OCI-LY7 (cell line): ENCODE data around the gene SEC22A. TPM values are rescaled to one million over a fixed set of nuclear protein-coding genes. Genes with fewer than 3 reads are reported as not detected.

ENCODE experiments used
- BruUV-seq: library from RNA; stranded (reverse); fragments of 400-500 nt; replicated peaks from 2 replicates; lab custom pipeline; 2021; lab: Mats Ljungman, UMichigan
- CTCF ChIA-PET: fragments of 300-600 bp; sonication (Branson Sonifier 250); formaldehyde crosslinking; loops from one replicate; lab custom pipeline; 2022; ENCODE audit warnings: antibody characterized with exemption; ENCODE audit not compliant: unreplicated experiment; lab: Charles Lee
- POLR2A ChIA-PET: fragments of 300-600 bp; sonication (Branson Sonifier 250); formaldehyde crosslinking; loops from one replicate; lab custom pipeline; 2022; ENCODE audit warnings: antibody characterized with exemption; lab: Charles Lee
- DNase-seq: peaks from one replicate; pipeline ENCODE4 v3.0.0-alpha.2; 2015; ENCODE audit warnings: low spot score
- H2AFZ ChIP-seq: fragments of 200-600 bp; sonication (generic), shearing (Covaris generic); 2 replicates; pipeline ENCODE4 v1.6.1; 2014; ENCODE audit warnings: mild to moderate bottlenecking, antibody characterized with exemption, low read length, moderate library complexity
- H3K27ac ChIP-seq: fragments of 200-600 bp; sonication (generic); 2 replicates; pipeline ENCODE4 v1.5.1; 2014; ENCODE audit warnings: mixed run types, low read depth, mild to moderate bottlenecking, moderate library complexity, low read length, inconsistent platforms; ENCODE audit not compliant: poor library complexity, severe bottlenecking
- H3K36me3 ChIP-seq: fragments of 200-600 bp; sonication (generic); 2 replicates; pipeline ENCODE4 v1.6.1; 2014; ENCODE audit warnings: mild to moderate bottlenecking, antibody characterized with exemption, low read length, moderate library complexity, mixed read lengths; ENCODE audit not compliant: insufficient read depth
- H3K4me1 ChIP-seq: fragments of 200-600 bp; sonication (generic); 2 replicates; pipeline ENCODE4 v1.5.1; 2014; ENCODE audit warnings: mild to moderate bottlenecking, low read length; ENCODE audit not compliant: insufficient read depth, poor library complexity, severe bottlenecking
- H3K4me2 ChIP-seq: fragments of 200-600 bp; sonication (generic); 2 replicates; pipeline ENCODE4 v1.6.1; 2014; ENCODE audit warnings: mild to moderate bottlenecking, low read length
- H3K4me3 ChIP-seq: fragments of 200-600 bp; sonication (generic); 2 replicates; pipeline ENCODE4 v1.5.1; 2014; ENCODE audit warnings: mild to moderate bottlenecking, low read depth, low read length; ENCODE audit not compliant: poor library complexity, severe bottlenecking
- H3K79me2 ChIP-seq: fragments of 200-600 bp; sonication (generic); 2 replicates; pipeline ENCODE4 v1.6.1; 2016; ENCODE audit warnings: low read depth, mild to moderate bottlenecking, low read length, moderate library complexity, mixed read lengths; ENCODE audit not compliant: insufficient read depth
- H3K9me2 ChIP-seq: fragments of 200-600 bp; sonication (generic); 2 replicates; pipeline ENCODE4 v1.6.1; 2016; ENCODE audit warnings: mild to moderate bottlenecking, low read length, mixed read lengths; ENCODE audit not compliant: insufficient read depth
- H3K9me3 ChIP-seq: fragments of 200-600 bp; sonication (generic); 2 replicates; pipeline ENCODE4 v1.6.1; 2014; ENCODE audit warnings: mild to moderate bottlenecking, mixed run types, low read length, mixed read lengths
- H4K20me1 ChIP-seq: fragments of 200-600 bp; sonication (generic); 2 replicates; pipeline ENCODE4 v1.6.1; 2014; ENCODE audit warnings: mild to moderate bottlenecking, antibody characterized with exemption, low read length, moderate library complexity, mixed read lengths; ENCODE audit not compliant: insufficient read depth
- EZH2phosphoT487 ChIP-seq: fragments of 200-600 bp; sonication (generic); IDR thresholded peaks from 2 replicates; pipeline ENCODE4 v1.6.1; 2018; ENCODE audit warnings: low read depth, borderline replicate concordance, mild to moderate bottlenecking, mixed run types, antibody characterized with exemption, low read length, moderate library complexity, mixed read lengths
- intact Hi-C: fragments of 100-400 bp; cut with micrococcal nuclease; formaldehyde crosslinking; loops from one replicate; pipeline ENCODE4 v1.10.0; 2022; ENCODE audit not compliant: unreplicated experiment
- total RNA-seq, 2 experiments: library from RNA; depleted of rRNA in 1 of 2; stranded (reverse); fragments of >200 nt in 1 of 2; shearing (Covaris generic) in 1 of 2; gene quantifications; 2 replicates each; pipeline ENCODE4 v1.2.3, GENCODE V29; 2014 to 2022
- TF ChIP-seq, protein P1 (sequence below): fragments of 200-600 bp; sonication (generic); conservative IDR thresholded peaks from 2 replicates; pipeline ENCODE4 v1.5.1; 2014; ENCODE audit warnings: mild to moderate bottlenecking, antibody characterized with exemption, low read length, moderate library complexity, mixed read lengths

Gene SEC22A
- total RNA-seq, 2 experiments from 2014 or later, result 22.0 to 24.5 TPM

DNA sequence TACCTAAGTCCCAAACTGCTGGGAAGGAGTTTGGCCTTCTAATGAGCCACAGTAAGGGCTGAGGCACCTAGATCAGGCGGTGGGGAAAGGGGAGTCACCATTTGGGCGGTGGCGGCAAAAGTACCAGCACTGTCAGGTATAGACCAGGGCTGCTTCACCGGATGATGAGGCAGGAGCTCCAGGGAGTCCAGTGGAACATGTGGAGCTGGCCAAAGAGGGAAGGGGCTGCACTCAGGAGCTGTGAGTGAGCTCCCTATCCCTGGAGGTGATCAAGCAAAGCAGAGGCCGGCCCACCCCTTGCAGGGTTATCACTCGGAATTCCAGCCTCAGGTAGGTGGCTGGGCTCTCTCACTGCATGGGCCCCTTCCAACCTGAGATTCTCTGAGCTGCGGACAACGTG lies 108.4 kb downstream of the SEC22A start:
- no peak overlapping the region for H2AFZ ChIP-seq
- no peak for TF ChIP-seq EZH2phosphoT487
- TF ChIP-seq, protein P1, sequence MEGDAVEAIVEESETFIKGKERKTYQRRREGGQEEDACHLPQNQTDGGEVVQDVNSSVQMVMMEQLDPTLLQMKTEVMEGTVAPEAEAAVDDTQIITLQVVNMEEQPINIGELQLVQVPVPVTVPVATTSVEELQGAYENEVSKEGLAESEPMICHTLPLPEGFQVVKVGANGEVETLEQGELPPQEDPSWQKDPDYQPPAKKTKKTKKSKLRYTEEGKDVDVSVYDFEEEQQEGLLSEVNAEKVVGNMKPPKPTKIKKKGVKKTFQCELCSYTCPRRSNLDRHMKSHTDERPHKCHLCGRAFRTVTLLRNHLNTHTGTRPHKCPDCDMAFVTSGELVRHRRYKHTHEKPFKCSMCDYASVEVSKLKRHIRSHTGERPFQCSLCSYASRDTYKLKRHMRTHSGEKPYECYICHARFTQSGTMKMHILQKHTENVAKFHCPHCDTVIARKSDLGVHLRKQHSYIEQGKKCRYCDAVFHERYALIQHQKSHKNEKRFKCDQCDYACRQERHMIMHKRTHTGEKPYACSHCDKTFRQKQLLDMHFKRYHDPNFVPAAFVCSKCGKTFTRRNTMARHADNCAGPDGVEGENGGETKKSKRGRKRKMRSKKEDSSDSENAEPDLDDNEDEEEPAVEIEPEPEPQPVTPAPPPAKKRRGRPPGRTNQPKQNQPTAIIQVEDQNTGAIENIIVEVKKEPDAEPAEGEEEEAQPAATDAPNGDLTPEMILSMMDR, result no peak
- no peaks in the 10 kb centered on the region for H4K20me1 ChIP-seq
- ChIA-PET POLR2A (no interaction called here), CTCF (no interaction called here)
- H3K4me2 ChIP-seq, result no peak overlapping the region
- no peaks in the 10 kb centered on the region for H3K79me2 ChIP-seq
- H3K4me3 ChIP-seq, result no peak overlapping the region
- peaks cover 10% of the 10 kb centered on the region for H3K4me1 ChIP-seq
- no peak for DNase-seq
- no TSS peak for BruUV-seq
- H3K36me3 ChIP-seq, result no peaks in the 10 kb centered on the region
- intact Hi-C loops, result no loop called here
- H3K27ac ChIP-seq, result no peak overlapping the region
- H3K9me3 ChIP-seq, result no peaks in the 10 kb centered on the region
- no peaks in the 10 kb centered on the region for H3K9me2 ChIP-seq

DNA sequence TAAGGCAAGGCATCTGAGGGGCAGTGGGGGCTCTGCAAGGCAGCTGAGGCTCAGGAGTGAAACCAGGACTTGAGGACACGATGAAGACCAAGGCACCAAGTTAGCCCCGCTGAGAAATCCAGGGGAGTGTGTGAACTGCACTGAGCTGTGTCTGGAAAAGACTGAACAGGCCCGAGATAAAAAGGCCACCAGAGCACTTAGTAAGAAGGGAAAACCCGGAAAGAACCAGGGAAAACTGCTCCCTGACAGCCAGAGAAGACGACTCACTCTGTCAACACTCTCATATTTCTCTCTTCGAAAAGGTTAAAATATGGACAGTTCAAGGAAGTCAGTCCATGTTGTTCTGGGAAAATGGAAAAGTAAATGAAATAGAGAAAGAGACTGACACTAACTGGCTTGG lies 109.0 kb downstream of the SEC22A start:
- POLR2A ChIA-PET, result no interaction called here
- H3K4me2 ChIP-seq, result no peak overlapping the region
- CTCF ChIA-PET, result no interaction called here
- no peak overlapping the region for H3K4me3 ChIP-seq
- BruUV-seq, result no TSS peak
- no peak for DNase-seq
- H3K4me1 ChIP-seq, result peaks cover 10% of the 10 kb centered on the region
- H3K36me3 ChIP-seq, result no peaks in the 10 kb centered on the region
- intact Hi-C loops, result no loop called here
- H3K9me3 ChIP-seq, result no peaks in the 10 kb centered on the region
- H2AFZ ChIP-seq, result no peak overlapping the region
- no peaks in the 10 kb centered on the region for H4K20me1 ChIP-seq
- H3K79me2 ChIP-seq, result no peaks in the 10 kb centered on the region
- H3K27ac ChIP-seq, result no peak overlapping the region
- no peaks in the 10 kb centered on the region for H3K9me2 ChIP-seq
- TF ChIP-seq EZH2phosphoT487, result no peak
- TF ChIP-seq, protein P1, result no peak

DNA sequence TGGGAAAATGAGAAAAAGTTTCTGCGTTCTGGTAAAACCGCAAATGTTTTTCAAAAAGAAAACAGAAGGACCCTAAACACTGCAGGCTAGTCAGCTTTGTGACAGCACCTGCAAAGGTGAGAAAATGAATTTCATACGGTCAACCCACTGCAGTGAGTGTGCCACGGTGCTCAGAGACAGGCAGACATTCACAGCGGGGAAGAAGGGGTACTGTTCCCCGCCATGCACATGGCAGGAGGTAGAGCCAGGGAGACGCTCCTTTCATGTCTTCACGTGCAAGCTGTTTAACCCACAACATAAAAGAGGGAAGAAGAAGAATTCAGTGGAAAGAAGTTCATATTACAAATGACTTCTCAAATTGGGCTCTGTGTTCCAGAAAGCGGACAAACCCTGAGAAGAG lies 109.5 kb downstream of the SEC22A start:
- peaks cover 10% of the 10 kb centered on the region for H3K4me1 ChIP-seq
- no peak overlapping the region for H3K4me3 ChIP-seq
- no peak overlapping the region for H3K27ac ChIP-seq
- TF ChIP-seq, protein P1, result no peak
- TF ChIP-seq EZH2phosphoT487, result no peak
- no peak overlapping the region for H3K4me2 ChIP-seq
- no peaks in the 10 kb centered on the region for H3K79me2 ChIP-seq
- H3K36me3 ChIP-seq, result no peaks in the 10 kb centered on the region
- no TSS peak for BruUV-seq
- no peaks in the 10 kb centered on the region for H3K9me3 ChIP-seq
- H3K9me2 ChIP-seq, result no peaks in the 10 kb centered on the region
- CTCF ChIA-PET, result interaction anchor here (0.6 kb wide), 1 partner anchor 14 kb away, joined by 3 read pairs; no protein-coding TSS in a partner anchor
- no peak for DNase-seq
- POLR2A ChIA-PET, result no interaction called here
- no peak overlapping the region for H2AFZ ChIP-seq
- intact Hi-C loops, result no loop called here
- no peaks in the 10 kb centered on the region for H4K20me1 ChIP-seq
